ENCODE measurements around the gene PMPCB.

PMPCB gene

GRCh38 chr7:103344453-103345149, 47.4 kb downstream of the PMPCB start, which contains the start of gene DNAJC2:
TSS of gene DNAJC2 (minus strand) at chr7:103344767. CDS start at chr7:103344622, 145 bp downstream.
- peak within 1 kb of the TSS; percentile 90 for H3K4me3 ChIP-seq (ENCODE audit: low read depth, low read length)
- TF ChIP-seq CTCF (IDR thresholded peaks at IDR 0.05; ENCODE audit: borderline replicate concordance, insufficient read depth, low read depth, low read length) = no peak

GRCh38 chr7:103346396-103346795, 49.2 kb downstream of the PMPCB start:
- H3K4me3 ChIP-seq (ENCODE audit: low read depth, low read length) = no peak overlapping the region
- TF ChIP-seq CTCF (IDR thresholded peaks at IDR 0.05; ENCODE audit: borderline replicate concordance, insufficient read depth, low read depth, low read length) = no peak

GRCh38 chr7:103347507-103348267, 50.5 kb downstream of the PMPCB start, which contains the start of gene PSMC2:
TSS of gene PSMC2 (plus strand) at chr7:103347643. CDS start at chr7:103347712, 69 bp downstream.
- peak within 1 kb of the TSS; percentile 94 for H3K4me3 ChIP-seq (ENCODE audit: low read depth, low read length)
- no peak for TF ChIP-seq CTCF (IDR thresholded peaks at IDR 0.05; ENCODE audit: borderline replicate concordance, insufficient read depth, low read depth, low read length)

GRCh38 chr7:103348452-103348851, 51.2 kb downstream of the PMPCB start:
- peak overlapping the region; percentile 94 for H3K4me3 ChIP-seq (ENCODE audit: low read depth, low read length)

GRCh38 chr7:103348959-103349358, 51.7 kb downstream of the PMPCB start:
- no peak for TF ChIP-seq CTCF (IDR thresholded peaks at IDR 0.05; ENCODE audit: borderline replicate concordance, insufficient read depth, low read depth, low read length)
- H3K4me3 ChIP-seq (ENCODE audit: low read depth, low read length) = no peak overlapping the region

More at GRCh38 chr7:103348452-103348851, 51.2 kb downstream of the PMPCB start:
- no peak for TF ChIP-seq CTCF (IDR thresholded peaks at IDR 0.05; ENCODE audit: borderline replicate concordance, insufficient read depth, low read depth, low read length)

- no peak for TF ChIP-seq CTCF (IDR thresholded peaks at IDR 0.05; ENCODE audit: borderline replicate concordance, insufficient read depth, low read depth, low read length)
These were observed 52.6 kb downstream of the PMPCB start for GRCh38 chr7:103349805-103350204.

More at GRCh38 chr7:103349805-103350204, 52.6 kb downstream of the PMPCB start:
- H3K4me3 ChIP-seq (ENCODE audit: low read depth, low read length) = no peak overlapping the region
